ENCODE data around the gene RHBDF1.

The RHBDF1 gene

DNA sequence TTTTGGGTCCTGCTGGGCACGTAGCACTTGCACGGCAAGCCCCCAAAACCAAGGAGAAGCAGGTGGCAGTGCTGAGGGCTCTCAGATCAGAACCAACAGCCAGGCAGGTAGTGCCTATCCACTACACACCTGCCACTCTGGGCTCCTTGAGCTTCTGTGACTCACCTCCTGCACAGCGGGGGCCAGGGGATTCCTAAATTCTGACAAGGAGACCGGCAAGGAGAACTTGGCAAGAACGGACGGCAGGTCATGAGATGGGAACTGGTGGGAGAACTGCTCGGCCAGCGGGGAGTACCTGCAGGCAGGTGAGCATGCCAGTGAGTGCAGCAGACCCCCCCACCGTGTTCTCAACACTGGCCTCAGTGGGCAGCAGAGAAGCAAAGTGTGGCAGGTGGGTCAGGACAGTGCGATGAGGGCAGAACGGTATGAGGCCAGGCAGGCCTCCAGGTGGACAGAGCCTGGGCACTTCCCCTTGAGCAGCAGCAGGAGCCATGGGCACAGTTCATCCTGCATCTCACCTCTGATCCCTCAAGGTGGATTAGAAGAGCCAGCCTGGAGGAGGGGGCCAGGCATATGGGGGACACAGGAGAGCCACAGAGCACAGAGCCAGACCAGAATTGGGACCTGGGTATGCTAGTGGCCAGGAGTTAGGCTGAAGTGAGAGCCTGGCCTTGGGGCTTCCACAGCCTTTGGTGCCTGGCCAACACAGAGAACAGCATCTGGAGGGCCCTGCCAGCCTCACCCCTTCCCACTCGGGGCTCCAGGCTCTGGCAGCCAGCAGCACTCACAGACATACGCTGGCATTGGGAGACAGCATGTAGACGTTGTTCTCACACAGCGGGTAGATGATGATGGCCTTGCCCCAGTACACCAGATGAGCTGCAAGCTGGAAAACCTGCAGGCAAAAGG is 20.3 kb upstream of the RHBDF1 start:
- DNase-seq: no peak

DNA sequence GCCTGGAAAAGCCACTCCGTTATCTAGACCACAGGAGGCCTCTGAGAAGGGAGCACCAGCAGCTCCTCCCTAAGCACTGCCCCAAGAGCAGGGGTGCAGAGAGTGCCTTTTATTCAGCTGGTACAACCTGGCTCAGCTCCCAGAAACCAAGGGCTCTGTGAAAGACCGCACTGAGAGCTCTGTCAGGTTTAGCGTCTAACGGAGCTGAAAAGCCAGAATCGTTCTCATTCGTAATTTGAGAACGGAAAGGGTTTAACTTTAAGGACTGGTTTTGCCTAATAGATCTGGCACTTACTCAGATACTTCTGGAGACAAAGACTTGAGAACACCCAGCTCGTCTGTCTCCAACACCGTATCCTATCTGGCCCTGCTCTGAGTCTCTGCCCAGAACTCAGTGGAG is 19.1 kb upstream of the RHBDF1 start:
- DNase-seq: peak; percentile 92

DNA sequence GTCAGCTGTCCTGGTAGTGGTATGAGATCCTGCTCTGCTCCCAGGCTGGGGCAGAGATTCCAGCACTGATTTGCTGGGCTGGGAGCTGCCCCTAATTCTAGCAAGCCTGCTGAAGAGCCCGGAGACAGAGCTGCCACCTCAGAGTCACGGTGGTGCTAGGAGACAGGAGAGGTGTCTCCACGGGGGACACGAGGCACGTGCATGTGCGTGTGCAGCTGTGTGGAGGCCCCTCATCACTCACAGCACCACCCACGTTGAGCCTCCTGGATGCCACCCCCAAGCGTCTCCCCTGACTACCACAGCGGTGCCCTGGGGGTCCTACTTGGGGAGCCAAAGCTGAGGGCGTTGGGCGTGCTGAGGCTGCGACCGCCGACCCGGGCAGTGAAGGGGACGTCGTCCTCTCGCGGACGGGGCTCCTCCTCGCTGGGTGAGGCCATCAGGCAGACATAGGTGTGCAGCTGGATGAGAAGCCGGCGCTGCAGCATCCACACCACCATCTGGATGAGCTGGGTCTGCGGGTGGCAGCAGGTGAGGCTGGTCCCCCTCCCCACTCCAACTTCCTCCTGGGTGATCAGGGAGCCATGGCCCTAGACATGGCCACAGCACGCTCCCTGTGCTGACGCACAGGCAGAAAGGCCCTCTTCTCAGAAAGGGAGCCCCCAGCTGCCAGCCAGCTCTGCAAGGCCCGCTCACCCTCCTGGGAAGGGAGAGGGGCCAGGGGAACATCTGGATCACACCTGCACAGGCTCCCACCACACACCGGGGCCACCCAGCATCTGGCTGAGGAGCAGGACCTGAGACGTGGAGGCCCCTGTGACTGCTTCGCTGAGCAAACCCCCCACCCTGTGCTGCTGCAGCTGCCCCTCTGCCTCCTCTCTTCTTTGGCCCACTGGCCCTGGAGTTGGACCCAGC is 17.2 kb upstream of the RHBDF1 start:
- DNase-seq: no peak

DNA sequence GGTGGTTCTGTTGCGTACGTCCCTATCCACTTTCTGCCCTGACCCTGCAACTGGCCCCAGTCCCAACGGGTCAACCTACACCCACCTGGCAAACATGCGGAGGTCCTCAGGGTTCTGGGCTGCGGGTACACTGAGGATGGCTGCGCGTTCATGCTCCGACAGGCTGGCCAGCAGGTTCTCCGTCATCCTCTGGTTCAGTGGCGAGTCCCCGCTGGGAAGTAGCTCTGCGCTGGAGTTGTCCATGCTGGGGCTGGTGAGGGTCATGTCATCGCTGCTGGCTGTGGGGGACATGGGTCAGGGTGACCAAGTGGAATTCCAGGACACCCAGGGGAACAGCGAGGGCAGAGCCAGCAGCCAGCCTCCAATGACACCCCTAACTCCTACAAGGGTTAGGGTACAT is 16.2 kb upstream of the RHBDF1 start:
- DNase-seq: no peak

DNA sequence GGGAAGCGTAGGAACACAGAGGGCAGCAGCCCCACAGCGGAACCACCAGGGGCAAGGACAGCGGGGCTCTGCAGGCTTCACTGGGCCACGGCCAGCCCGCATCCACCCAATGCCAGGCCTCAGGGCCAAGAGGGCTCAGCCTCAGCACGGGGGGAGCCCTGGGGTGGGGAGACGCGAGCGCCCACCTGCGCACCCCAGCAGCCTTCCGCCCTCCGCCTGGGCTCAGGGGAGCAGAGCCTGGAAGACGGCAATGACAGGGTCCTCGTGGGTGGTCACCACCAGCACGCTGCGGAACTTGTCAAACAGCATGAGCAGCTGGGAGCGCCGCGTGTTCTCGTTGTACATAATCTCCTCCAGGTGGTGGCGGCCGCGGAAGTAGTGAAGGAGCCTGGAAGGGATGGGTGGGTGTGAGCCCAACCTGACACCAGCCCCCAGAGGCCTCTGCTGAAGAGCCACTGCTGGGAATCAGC is 14.1 kb upstream of the RHBDF1 start:
- no peak for DNase-seq

DNA sequence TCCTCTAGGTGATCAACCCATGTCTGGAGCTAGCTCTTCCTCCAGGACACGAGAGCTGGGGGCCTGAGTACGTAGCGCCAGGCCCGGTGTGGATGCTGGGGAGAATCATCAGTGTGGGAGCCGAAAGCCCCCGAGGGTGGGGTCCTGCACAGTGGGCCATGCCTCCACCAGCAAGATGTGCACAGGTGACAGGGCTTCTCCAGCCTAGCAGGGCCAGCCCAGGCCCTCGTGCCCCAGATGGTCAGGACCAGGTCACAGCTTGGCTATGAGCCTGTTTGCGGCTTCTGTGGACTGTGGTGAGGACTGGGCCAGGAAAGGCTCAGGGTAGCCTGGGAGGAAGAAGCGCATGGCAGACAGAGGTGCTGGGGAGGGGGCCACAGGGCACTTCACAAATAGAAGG is 13.4 kb upstream of the RHBDF1 start:
- DNase-seq: no peak

DNA sequence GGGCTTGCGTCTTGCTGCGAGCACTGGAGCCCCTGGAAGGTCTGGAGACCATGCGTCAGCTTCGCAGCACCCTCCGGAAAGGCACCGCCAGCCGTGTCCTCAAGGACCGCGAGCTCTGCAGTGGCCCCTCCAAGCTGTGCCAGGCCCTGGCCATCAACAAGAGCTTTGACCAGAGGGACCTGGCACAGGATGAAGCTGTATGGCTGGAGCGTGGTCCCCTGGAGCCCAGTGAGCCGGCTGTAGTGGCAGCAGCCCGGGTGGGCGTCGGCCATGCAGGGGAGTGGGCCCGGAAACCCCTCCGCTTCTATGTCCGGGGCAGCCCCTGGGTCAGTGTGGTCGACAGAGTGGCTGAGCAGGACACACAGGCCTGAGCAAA is 13.0 kb upstream of the RHBDF1 start:
- no peak for DNase-seq

DNA sequence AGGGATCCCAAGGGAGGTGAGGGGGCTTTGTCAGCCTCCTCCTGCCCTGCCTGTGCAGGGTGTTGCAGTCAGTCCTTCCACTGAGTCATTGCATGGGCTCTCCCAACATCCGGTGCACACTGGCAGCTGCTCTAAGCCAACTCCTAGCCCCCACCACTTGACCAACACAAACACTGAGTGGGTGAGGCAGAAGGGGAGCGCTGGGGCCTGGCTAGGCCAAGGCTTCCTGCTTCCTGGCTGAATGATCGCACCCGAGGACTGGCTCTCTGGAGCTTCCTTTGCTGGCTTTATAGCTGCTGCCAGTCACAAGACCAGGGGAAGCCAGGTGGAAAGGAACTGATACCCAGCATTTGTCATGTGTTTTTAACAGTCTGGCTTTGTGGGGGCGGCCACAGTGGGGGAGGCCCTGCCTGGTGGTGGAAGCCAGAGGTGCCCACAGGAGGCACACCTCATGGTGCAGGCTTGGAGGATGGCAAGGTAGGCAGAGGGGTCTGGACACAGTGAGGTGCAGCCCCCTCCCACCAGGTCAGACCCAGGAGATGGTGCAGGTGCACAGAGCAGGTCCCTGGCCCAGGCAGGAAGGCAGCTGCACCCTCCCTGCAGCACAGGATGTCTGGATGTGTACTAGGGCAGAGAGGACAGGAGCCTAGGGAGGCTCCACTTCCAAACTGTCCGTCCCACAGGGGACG is 12.4 kb upstream of the RHBDF1 start:
- peak; percentile 83 for DNase-seq

DNA sequence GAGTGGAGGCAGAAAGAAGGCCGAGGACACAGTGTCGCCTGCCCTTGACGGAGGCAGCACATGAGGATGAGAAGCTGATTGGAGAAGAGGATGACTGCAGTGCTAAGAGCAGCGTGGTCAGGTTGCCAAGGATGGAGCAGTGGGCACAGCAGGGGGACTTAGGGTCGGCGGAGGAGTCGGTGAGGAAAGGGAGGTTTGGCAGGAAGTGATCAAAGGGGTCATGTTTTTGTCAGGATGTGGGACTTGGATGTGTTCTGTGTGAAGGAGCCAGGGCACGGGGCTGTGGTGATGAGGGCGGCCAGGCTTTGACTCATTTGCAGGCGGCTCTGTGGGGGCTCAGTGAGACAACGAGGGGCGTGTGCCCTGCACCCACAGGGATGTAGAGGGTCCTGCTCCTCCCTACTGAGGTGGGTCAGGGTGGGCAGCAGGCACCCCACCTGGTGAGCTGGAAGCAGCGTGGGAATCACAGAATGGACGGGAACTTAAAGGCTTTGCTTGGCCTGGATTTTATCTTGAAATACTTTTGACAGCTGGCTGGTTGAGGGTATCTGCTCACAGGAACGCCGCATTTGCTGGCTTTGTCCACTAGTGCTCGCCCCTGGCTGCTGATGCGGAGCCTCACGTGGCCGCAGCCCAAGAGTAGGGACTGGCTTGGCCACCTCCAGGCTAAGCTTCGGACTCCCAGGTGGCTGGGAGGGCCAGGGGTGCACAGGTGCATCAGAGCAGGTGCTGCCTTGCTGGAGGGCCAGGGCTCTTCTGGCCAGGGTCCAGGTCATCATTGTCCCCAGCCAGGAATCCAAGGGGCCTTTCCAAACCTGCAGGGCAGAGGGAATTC is 11.6 kb upstream of the RHBDF1 start:
- no peak for DNase-seq

DNA sequence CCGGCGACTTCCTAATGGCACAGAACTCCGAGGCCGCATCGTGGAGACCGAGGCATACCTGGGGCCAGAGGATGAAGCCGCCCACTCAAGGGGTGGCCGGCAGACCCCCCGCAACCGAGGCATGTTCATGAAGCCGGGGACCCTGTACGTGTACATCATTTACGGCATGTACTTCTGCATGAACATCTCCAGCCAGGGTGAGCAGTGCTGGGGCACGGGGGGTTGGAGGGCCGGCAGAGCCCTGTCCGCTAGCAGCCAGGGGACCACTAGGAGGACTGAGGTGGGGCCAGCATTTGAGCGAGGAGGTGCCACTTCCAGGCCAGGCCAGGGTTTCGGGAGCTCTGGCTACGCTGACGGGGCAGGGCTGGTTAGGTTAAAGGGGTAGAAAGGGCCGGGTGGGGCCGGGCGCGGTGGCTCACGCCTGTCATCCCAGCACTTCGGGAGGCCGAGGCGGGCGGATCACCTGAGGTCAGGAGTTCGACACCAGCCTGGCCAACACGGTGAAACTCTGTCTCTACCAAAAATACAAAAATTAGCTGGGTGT is 10.7 kb upstream of the RHBDF1 start:
- DNase-seq: no peak

DNA sequence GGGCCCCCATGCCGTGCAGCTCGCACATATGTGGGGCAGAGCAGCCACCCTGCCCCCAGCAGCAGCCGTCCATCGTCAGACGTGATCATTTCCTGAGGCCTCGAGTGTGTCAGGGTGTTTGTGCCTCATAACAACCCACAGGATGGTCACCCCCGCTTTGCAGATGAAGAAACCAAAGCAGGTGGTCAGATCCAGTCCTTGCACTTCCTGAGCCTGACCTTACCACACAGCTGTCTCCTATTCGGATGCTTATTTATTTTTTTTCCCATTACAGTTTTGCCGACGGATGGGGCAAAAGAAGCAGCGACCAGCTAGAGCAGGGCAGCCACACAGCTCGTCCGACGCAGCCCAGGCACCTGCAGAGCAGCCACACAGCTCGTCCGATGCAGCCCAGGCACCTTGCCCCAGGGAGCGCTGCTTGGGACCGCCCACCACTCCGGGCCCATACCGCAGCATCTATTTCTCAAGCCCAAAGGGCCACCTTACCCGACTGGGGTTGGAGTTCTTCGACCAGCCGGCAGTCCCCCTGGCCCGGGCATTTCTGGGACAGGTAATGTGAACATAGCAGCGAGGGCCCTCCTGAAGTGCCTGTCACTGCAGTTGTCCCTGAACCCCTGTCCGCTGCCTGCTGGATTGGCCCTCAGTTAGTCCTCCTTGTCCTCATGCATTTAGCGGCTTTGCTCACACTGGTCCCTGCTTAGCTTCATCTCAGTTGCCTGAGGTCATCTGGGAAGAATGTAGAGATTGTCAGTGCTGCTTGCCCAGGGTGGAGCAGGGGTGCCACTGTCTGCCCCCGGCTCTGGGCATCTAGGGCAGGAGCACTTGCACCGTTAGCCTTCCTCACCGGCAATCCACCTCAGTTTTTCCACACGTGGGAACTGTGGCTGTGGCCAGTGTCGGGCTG is 7.0 kb upstream of the RHBDF1 start:
- DNase-seq: no peak

DNA sequence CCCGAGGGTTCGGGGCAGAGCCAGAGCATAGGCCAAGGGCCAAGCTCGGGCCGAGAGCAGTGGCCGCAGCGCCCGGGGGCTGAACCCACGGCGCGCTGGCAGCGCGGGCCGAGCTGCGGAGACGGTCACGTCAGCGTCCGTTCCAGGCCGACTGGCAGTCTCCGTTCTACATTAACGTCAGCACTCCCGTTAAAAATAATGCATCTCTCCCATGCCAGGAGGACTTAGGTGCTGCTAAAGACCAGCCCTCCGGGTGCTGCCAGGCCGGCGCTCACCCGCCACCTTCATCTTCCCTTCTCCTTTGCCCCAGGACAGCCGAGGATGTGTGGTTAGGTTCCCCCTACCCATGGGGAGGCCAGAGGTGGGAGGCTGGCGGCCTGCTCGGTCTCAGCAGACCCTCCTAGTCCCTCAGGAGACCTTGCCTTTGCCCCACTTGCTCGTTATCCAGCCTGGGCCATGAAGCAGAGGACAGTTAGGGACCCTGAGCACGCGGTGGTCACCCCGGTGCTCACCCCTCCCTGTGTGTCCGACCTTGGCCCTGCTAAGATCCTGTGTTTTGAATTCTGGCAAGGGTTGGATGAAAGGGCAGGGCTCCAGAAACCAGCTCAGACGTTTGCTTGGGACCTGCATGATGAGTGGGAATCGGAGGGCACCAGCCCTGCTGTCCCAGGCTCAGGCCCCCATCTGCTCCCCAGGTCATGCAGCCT is 6.2 kb upstream of the RHBDF1 start:
- peak; percentile 37 for DNase-seq

DNA sequence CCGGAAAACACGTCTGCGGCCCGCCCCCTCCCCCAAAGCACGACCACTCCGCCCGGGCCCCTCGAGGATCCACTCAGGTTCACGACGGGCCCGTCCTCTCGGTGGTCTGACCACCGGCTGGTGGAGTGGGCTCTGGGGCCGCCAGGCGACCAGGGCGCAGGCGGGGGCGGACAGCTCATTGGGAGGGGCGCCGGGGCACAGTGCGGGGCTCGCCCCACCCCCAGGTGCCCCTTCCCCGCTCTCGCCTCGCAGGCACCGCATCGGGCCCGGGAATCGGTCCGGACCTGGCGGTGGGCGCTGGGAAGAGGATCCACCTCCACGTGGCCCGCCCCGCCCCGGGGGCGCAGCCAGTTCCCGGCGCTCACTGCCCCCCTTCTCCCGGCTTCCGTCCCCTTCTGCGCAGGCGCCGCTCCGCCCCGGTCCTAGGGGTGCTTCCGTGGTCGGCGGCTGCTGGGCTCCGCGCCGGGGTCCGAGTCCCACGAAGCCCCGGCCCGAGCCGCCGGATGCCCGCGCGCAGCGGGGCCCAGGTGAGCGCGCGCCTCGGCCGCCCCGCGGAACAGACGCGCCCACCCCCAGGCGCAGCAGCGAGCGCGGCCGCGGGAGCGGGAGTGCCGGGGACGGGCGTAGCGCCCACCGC is 5.5 kb upstream of the RHBDF1 start, which contains the start of gene MPG:
TSS of gene MPG (plus strand) at position 419 of the 637 bp plus-strand sequence. CDS start at position 504, 85 bp downstream.
- DNase-seq: peak; percentile 80

DNA sequence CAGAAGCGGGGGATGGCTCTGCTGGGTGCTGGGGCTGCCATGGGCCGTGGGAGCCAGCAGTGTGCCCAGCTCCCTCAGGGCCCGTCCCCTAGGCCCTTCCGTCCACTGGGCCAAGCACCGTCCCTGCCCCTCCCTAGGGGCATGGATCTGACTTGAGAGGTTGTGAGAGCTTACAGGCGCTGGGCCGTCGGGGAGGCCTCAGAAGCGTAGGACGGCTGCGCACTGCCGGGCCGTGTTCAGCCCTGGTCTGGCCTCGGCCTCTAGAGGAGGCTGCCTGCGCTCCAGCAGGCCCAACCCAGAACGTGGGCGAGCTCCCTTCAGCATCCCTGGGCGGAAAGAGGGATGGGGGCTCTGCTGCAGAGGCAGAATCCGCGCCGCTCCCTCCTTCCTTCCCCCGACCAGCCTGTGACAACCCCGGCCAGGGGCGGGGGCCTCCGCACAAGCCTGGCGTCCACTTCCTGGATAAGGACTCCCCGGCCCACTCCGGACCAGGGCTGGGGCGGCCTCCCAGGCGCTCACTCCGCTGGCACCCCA is 4.9 kb upstream of the RHBDF1 start:
- peak; percentile 36 for DNase-seq

DNA sequence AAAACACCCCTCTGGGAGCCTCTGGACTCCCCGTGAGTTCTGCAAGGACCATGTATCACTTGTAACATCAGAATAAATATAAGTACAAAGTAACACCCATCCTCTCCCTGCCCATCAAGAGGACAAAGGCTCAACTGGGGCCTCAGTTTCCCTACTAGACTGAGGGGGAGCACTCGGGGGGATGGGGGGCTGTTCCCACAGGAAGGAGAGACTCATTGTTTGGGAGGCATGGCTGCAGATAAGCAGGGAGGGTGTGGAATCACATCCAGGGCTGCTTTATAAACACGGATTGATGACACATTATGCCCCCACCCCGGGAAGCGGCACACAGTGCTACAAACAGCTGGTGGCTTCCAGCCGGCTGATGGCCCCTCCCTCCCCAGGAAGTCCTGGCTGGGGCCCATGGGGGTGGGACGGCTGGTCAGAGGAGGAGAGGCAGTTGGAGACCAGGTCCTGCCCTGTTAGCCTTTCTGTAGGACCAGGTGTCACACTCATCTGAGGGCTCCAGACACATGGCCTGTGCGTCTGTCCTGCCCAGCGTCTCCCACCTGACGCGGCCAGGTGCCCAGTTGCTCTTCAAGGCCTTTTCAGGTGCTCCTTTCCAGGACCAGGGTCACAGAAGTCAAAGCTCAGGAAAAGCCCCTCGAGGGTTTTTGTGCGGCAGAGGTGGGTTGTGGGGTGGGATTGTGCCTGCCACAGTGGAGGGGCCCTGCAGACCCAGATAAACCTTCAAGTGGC is 4.3 kb upstream of the RHBDF1 start:
- DNase-seq: peak; percentile 38

DNA sequence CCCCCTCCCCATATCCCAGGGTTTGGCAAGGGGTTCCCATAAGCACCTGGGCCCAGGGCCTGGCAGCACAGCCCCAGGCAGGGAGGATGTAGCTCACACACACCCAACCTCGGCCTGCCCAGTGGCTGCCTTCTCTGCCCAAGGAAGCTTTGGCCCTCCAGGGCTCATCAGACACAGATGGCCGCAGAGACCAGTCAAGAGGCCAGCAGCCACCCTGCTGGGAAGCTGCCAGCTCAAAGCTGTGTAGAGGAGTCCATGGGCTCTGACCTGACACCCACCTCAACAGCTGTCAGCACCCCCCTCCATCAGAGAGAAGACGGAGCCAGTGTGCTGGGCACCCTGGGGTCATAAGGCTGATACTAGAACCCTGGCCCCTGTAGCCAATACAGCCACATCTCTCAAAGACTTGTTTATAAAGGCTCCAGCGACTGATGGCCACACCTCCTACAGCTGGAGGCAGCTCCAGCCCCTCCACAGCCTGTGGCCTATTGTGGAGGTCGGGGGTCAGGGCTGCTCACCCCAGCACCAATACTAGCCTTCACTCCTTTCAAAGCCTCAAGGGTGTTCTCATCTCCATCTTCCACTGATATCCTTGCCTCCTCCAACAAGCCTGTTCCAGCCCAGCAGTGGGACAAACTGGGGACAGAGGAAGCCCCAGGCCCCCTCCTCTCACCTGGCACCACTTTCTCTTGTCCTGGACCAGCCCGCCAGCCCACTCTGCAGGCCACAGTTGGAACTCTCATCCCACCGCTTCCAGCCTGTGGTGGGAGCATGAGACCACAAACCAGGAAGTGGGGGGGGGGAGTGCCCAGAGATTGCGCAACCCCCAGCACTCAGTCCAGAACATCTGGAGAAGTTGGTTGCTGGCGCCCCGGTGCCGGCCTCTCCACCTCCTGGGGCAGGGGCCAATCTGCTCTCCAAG is 3.4 kb upstream of the RHBDF1 start:
- peak; percentile 31 for DNase-seq

DNA sequence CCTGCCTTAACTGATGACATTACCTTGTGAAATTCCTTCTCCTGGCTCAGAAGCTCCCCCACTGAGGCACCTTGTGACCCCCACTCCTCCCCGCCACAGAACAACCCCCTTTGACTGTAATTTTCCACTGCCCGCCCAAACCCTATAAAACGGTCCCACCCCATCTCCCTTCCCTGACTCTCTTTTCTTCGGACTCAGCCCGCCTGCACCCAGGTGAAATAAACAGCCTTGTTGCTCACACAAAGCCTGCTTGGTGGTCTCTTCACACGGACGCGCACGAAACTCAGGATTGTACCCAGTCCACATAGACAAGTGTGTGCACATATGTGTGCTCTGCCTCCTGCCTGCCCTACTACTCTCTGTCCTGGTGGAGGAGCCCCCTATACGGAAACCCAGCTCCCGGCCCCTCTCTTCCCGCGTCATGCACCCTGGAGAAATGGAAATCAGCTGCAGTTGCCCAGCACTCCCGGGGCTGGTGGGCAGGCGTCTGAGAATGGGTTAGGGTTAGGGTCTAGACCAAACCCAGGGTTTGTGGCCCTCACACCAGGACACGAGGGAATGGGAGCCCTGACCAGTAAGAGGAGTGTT is 2.4 kb upstream of the RHBDF1 start:
- DNase-seq: no peak

All from hematopoietic multipotent progenitor cell treated with erythropoietin and hydrocortisone succinate and interleukin-3 and kit ligand, for 8 days (in vitro differentiated cells).